Left lung (tissue), 10 donors: ENCODE results near the gene METTL23. TPM values are rescaled to one million over a fixed set of nuclear protein-coding genes. Genes with fewer than 3 reads are reported as not detected.
A peak's percentile ranks its signal among the peaks of the same experiment; 100 is the strongest.
"Not testable (repeated sequence)": the region's sequence is repeated elsewhere in the genome, so short reads cannot be mapped to it uniquely, and the experiment has no call there.

Source experiments
- ATAC-seq: fragments of 200-7000 bp; cut with Tn5 transposase; one replicate; pipeline ENCODE4 v1.9.1; 2020; ENCODE audit warnings: moderate library complexity
- DNase-seq, 4 donors: peaks; one replicate each; pipeline ENCODE4 v3.0.0-alpha.2; 2013 to 2020
- H3K27ac ChIP-seq, 2 donors: fragments of 200-600 bp; sonication (generic) in 1 of 2; one replicate each; pipeline versions ENCODE4 v1.5.0 to v1.8.0; 2020 to 2021
- H3K27me3 ChIP-seq, 2 donors: fragments of 200-600 bp; sonication (generic) in 1 of 2; one replicate each; pipeline versions ENCODE4 v1.5.0 to v1.8.0; 2020 to 2021
- H3K36me3 ChIP-seq, 2 donors: fragments of 200-600 bp; sonication (generic) in 1 of 2; one replicate each; pipeline versions ENCODE4 v1.5.0 to v1.8.0; 2020 to 2021
- H3K4me1 ChIP-seq, 2 donors: fragments of 200-600 bp; one replicate each; pipeline ENCODE4 v1.8.0; 2021
- H3K4me3 ChIP-seq, 2 donors: fragments of 200-600 bp; sonication (generic) in 1 of 2; one replicate each; pipeline versions ENCODE4 v1.5.0 to v1.8.0; 2020 to 2021; ENCODE audit warnings: mild to moderate bottlenecking in 1 of 2
- H3K9me3 ChIP-seq, 2 donors: fragments of 200-600 bp; sonication (generic) in 1 of 2; one replicate each; pipeline versions ENCODE4 v1.5.0 to v1.8.0; 2020 to 2021
- CTCF ChIP-seq, 2 donors: fragments of 200-600 bp; sonication (generic) in 1 of 2; IDR thresholded peaks; one replicate each; pipeline versions ENCODE4 v1.5.0 to v1.8.0; 2021; ENCODE audit warnings: antibody characterized with exemption in 2 of 2
- intact Hi-C, 2 donors: fragments of 100-400 bp; cut with DNase I; formaldehyde crosslinking; loops; one replicate each; pipeline versions ENCODE4 v1.11.2 to v1.14.2; 2022
- polyA plus RNA-seq, 6 donors: library from polyadenylated mRNA; unstranded; fragments of 120-200 nt; gene quantifications; one replicate each; pipeline ENCODE4 v1.2.1, GENCODE V29; 2013; ENCODE audit not compliant: insufficient read length in 6 of 6
- total RNA-seq, 2 donors: library from RNA; stranded (reverse); fragmentation: NEBNext Ultra II Directional; extraction: Animal tissue kit (Norgen Biotek cat#: 25700); gene quantifications; one replicate each; pipeline ENCODE4 v1.2.1, GENCODE V29; 2021
- donor health status: DM: no; HTN: yes; CAD: no.
- donor health status: DM: no; HTN: no; CAD: no.

METTL23 gene
- total and polyA plus RNA-seq, 8 donors = 30.6 to 40.2 (median 36.3) TPM

- no peak for TF ChIP-seq CTCF (IDR thresholded peaks at IDR 0.05)
- DNase-seq (peak in 3 of 4 donors; percentile 71 to 91 (median 84)), ATAC-seq (peak; percentile 63)
- intact Hi-C loops = no loop called here
- Histone ChIP-seq H3K9me3 (no peaks in the 10 kb centered on the region), H3K27ac (peak overlapping the region; percentile 100), H3K27me3 (no peaks in the 10 kb centered on the region), H3K4me1 (peaks cover 17 to 70% of the 10 kb centered on the region in 2 donors), H3K4me3 (peak overlapping the region; percentile 94 to 99), H3K36me3 (peaks cover 3 to 57% of the 10 kb centered on the region in 2 donors)
These were observed 934 bp upstream of the METTL23 start for GRCh38 chr17:76725580-76726230.

GRCh38 chr17:76726231-76726775, 336 bp upstream of the METTL23 start, which contains the start of gene JMJD6:
TSS of gene JMJD6 (minus strand) at chr17:76726606. CDS start at chr17:76726475, 131 bp downstream.
- Histone ChIP-seq H3K27ac (peak within 1 kb of the TSS; percentile 100), H3K4me1 (peaks cover 17 to 74% of the 10 kb centered on the region in 2 donors), H3K27me3 (no peaks in the 10 kb centered on the region), H3K36me3 (peaks cover 3 to 56% of the 10 kb centered on the region in 2 donors), H3K4me3 (peak within 1 kb of the TSS; percentile 94 to 99), H3K9me3 (no peaks in the 10 kb centered on the region)
- ATAC-seq = peak; percentile 93
- TF ChIP-seq CTCF (IDR thresholded peaks at IDR 0.05) = no peak
- intact Hi-C loops = no loop called here
- peak; percentile 95 to 98 (median 98) for DNase-seq

- DNase-seq = no peak
- H3K27me3 ChIP-seq = no peaks in the 10 kb centered on the region
- intact Hi-C loops = no loop called here
- peaks cover 3 to 56% of the 10 kb centered on the region in 2 donors for H3K36me3 ChIP-seq
- H3K27ac ChIP-seq = peak overlapping the region; percentile 100
- H3K9me3 ChIP-seq = no peaks in the 10 kb centered on the region
- TF ChIP-seq CTCF (IDR thresholded peaks at IDR 0.05) = no peak
- peaks cover 17 to 81% of the 10 kb centered on the region in 2 donors for H3K4me1 ChIP-seq
- ATAC-seq = no peak
- H3K4me3 ChIP-seq = peak overlapping the region; percentile 94 to 99
These were observed 1.3 kb downstream of the METTL23 start for GRCh38 chr17:76727745-76728456.

- H3K27me3 ChIP-seq, H3K9me3 ChIP-seq, ATAC-seq, intact Hi-C loops, H3K4me3 ChIP-seq, DNase-seq, H3K27ac ChIP-seq: not testable (repeated sequence)
- Histone ChIP-seq H3K36me3 (peaks cover 0 to 62% of the 10 kb centered on the region in 2 donors), H3K4me1 (peaks cover 16 to 83% of the 10 kb centered on the region in 2 donors)
These were observed 5.4 kb downstream of the METTL23 start for GRCh38 chr17:76731800-76732733.
